C4-2B (cell line): Measurements from ENCODE around the gene ANXA2R.
A peak's percentile ranks its signal among the peaks of the same experiment; 100 is the strongest.

Source experiments
- CTCF ChIP-seq: fragments of 450-650 bp; conservative IDR thresholded peaks from 2 replicates; pipeline ENCODE4 v1.5.1; 2017; ENCODE audit warnings: mild to moderate bottlenecking
- ZFX ChIP-seq: fragments of 450-650 bp; IDR thresholded peaks from 2 replicates; pipeline ENCODE4 v1.6.1; 2017

GRCh38 chr5:43042176-43042625, 2.1 kb upstream of the ANXA2R start:
- TF ChIP-seq CTCF: peak; percentile 57
- no peak; the same call in 1 of the 2 replicates for TF ChIP-seq ZFX
